ENCODE results near the gene GPLD1. TPM values are rescaled to one million over a fixed set of nuclear protein-coding genes. Genes with fewer than 3 reads are reported as not detected.
A peak's percentile ranks its signal among the peaks of the same experiment; 100 is the strongest.

GPLD1 gene, protein sequence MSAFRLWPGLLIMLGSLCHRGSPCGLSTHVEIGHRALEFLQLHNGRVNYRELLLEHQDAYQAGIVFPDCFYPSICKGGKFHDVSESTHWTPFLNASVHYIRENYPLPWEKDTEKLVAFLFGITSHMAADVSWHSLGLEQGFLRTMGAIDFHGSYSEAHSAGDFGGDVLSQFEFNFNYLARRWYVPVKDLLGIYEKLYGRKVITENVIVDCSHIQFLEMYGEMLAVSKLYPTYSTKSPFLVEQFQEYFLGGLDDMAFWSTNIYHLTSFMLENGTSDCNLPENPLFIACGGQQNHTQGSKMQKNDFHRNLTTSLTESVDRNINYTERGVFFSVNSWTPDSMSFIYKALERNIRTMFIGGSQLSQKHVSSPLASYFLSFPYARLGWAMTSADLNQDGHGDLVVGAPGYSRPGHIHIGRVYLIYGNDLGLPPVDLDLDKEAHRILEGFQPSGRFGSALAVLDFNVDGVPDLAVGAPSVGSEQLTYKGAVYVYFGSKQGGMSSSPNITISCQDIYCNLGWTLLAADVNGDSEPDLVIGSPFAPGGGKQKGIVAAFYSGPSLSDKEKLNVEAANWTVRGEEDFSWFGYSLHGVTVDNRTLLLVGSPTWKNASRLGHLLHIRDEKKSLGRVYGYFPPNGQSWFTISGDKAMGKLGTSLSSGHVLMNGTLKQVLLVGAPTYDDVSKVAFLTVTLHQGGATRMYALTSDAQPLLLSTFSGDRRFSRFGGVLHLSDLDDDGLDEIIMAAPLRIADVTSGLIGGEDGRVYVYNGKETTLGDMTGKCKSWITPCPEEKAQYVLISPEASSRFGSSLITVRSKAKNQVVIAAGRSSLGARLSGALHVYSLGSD
- 0.26 and 0.64 TPM in 2 replicates for total RNA-seq

- Histone ChIP-seq H3K4me3 (ENCODE audit: low read depth, low read length) (no peak within 1 kb of the TSS), H3K27me3 (ENCODE audit: control insufficient read depth, insufficient read depth, low read length) (peaks cover 1% of the 10 kb centered on the region), H3K36me3 (ENCODE audit: control insufficient read depth, insufficient read depth, low read length) (no peaks in the 10 kb centered on the region)
- TF ChIP-seq, protein P1, sequence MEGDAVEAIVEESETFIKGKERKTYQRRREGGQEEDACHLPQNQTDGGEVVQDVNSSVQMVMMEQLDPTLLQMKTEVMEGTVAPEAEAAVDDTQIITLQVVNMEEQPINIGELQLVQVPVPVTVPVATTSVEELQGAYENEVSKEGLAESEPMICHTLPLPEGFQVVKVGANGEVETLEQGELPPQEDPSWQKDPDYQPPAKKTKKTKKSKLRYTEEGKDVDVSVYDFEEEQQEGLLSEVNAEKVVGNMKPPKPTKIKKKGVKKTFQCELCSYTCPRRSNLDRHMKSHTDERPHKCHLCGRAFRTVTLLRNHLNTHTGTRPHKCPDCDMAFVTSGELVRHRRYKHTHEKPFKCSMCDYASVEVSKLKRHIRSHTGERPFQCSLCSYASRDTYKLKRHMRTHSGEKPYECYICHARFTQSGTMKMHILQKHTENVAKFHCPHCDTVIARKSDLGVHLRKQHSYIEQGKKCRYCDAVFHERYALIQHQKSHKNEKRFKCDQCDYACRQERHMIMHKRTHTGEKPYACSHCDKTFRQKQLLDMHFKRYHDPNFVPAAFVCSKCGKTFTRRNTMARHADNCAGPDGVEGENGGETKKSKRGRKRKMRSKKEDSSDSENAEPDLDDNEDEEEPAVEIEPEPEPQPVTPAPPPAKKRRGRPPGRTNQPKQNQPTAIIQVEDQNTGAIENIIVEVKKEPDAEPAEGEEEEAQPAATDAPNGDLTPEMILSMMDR (IDR thresholded peaks at IDR 0.05; ENCODE audit: insufficient read depth, low read length, severe bottlenecking), result no peak
- DNase-seq (ENCODE audit: low read depth), result no peak
- no peak for FAIRE-seq
Observed at GRCh38 chr6:24489470-24489869, at the start of gene GPLD1. GPLD1 (minus strand) TSS chr6:24489578; CDS start chr6:24489511, 67 bp downstream.

- no peak for FAIRE-seq
- peak; percentile 63 for DNase-seq (ENCODE audit: low read depth)
- no peak overlapping the region for H3K4me3 ChIP-seq (ENCODE audit: low read depth, low read length)
- no peaks in the 10 kb centered on the region for H3K27me3 ChIP-seq (ENCODE audit: control insufficient read depth, insufficient read depth, low read length)
- no peaks in the 10 kb centered on the region for H3K36me3 ChIP-seq (ENCODE audit: control insufficient read depth, insufficient read depth, low read length)
- TF ChIP-seq, protein P1 (IDR thresholded peaks at IDR 0.05; ENCODE audit: insufficient read depth, low read length, severe bottlenecking), result no peak
Observed at GRCh38 chr6:24537771-24538385, 48.5 kb upstream of the GPLD1 start.

DNA sequence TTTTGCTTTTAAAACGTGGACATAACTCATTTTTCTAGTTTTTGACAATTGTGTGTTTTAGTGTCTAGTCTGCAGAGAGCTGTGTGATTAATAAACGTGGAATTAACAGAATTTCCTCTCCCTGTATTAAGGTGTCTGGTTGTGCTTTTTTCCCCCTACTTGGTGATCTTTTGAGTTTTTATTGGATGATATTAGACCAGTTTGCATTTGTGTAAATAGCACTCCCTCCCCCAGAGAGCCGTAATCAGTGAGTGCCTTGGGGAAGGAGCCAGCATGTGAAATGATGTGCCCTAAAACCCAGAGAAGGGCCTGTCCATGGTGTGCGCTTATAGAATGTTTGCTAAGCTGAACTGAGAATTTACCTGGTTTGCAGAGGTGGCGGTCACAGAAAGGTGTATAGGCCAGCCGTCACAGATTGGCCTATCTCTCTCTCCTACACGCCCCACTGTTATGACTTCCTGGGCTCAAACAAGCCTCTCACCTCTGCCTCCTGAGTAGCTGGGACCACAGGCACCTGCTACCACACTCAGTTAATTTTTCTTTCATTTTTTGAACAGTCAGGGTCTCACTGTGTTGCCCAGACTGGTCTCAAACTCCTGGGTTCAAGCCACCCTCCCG is 47.8 kb upstream of the GPLD1 start:
- Histone ChIP-seq H3K4me3 (ENCODE audit: low read depth, low read length) (no peak overlapping the region), H3K27me3 (ENCODE audit: control insufficient read depth, insufficient read depth, low read length) (no peaks in the 10 kb centered on the region), H3K36me3 (ENCODE audit: control insufficient read depth, insufficient read depth, low read length) (no peaks in the 10 kb centered on the region)
- no peak for FAIRE-seq
- no peak for DNase-seq (ENCODE audit: low read depth)
- TF ChIP-seq, protein P1 (IDR thresholded peaks at IDR 0.05; ENCODE audit: insufficient read depth, low read length, severe bottlenecking), result no peak

GRCh38 chr6:24536466-24536865 is 47.1 kb upstream of the GPLD1 start:
- DNase-seq (ENCODE audit: low read depth) (no peak), FAIRE-seq (no peak)
- TF ChIP-seq, protein P1 (IDR thresholded peaks at IDR 0.05; ENCODE audit: insufficient read depth, low read length, severe bottlenecking), result no peak
- no peak overlapping the region for H3K4me3 ChIP-seq (ENCODE audit: low read depth, low read length)
- H3K36me3 ChIP-seq (ENCODE audit: control insufficient read depth, insufficient read depth, low read length), result no peaks in the 10 kb centered on the region
- H3K27me3 ChIP-seq (ENCODE audit: control insufficient read depth, insufficient read depth, low read length), result no peaks in the 10 kb centered on the region

GRCh38 chr6:24535210-24535609 is 45.8 kb upstream of the GPLD1 start:
- TF ChIP-seq, protein P1 (IDR thresholded peaks at IDR 0.05; ENCODE audit: insufficient read depth, low read length, severe bottlenecking), result no peak
- no peaks in the 10 kb centered on the region for H3K36me3 ChIP-seq (ENCODE audit: control insufficient read depth, insufficient read depth, low read length)
- no peak for DNase-seq (ENCODE audit: low read depth)
- H3K27me3 ChIP-seq (ENCODE audit: control insufficient read depth, insufficient read depth, low read length), result no peaks in the 10 kb centered on the region
- no peak for FAIRE-seq
- H3K4me3 ChIP-seq (ENCODE audit: low read depth, low read length), result no peak overlapping the region
